Natural killer cell (primary cell): ENCODE results near the gene MYPOP. TPM values are rescaled to one million over a fixed set of nuclear protein-coding genes. Genes with fewer than 3 reads are reported as not detected.

Experiments used
- ATAC-seq, 3 donors: fragments of 150-1000 bp in 2 of 3; fragments of 200-7000 bp in 1 of 3; cut with Tn5 transposase; 1 replicate in 1 of 3; 2 replicates in 2 of 3; pipeline ENCODE4 v1.10.0; 2021; ENCODE audit warnings: mild to moderate bottlenecking in 2 of 3, moderate library complexity in 2 of 3
- DNase-seq, 2 donors: peaks; one replicate each; pipeline versions ENCODE4 v3.0.0 to v3.0.0-alpha.2; 2013 to 2021; ENCODE audit warnings: mixed read lengths in 1 of 2
- H3K27ac ChIP-seq: one replicate; pipeline ENCODE4 v1.5.1; 2013; ENCODE audit warnings: mild to moderate bottlenecking, low read length
- H3K27me3 ChIP-seq: one replicate; pipeline ENCODE4 v1.6.1; 2013; ENCODE audit warnings: low read length; ENCODE audit not compliant: control insufficient read depth, insufficient read depth
- H3K36me3 ChIP-seq: one replicate; pipeline ENCODE4 v1.6.1; 2013; ENCODE audit warnings: low read length; ENCODE audit not compliant: control insufficient read depth, insufficient read depth
- H3K4me1 ChIP-seq: one replicate; pipeline ENCODE4 v1.6.1; 2013; ENCODE audit warnings: low read length; ENCODE audit not compliant: control insufficient read depth, insufficient read depth
- H3K4me3 ChIP-seq: one replicate; pipeline ENCODE4 v1.5.1; 2013; ENCODE audit warnings: low read length
- H3K9me3 ChIP-seq: one replicate; pipeline ENCODE4 v1.6.1; 2013; ENCODE audit warnings: low read length; ENCODE audit not compliant: control insufficient read depth, insufficient read depth
- H3K27ac Mint-ChIP-seq, 2 donors: one replicate each; pipeline ENCODE4 v1.8.0; 2022; ENCODE audit warnings: mild to moderate bottlenecking in 2 of 2, mixed read lengths in 2 of 2, moderate library complexity in 1 of 2
- H3K27me3 Mint-ChIP-seq, 2 donors: one replicate each; pipeline ENCODE4 v1.8.0; 2022; ENCODE audit warnings: low read depth in 2 of 2, mixed read lengths in 2 of 2
- H3K36me3 Mint-ChIP-seq: one replicate; pipeline ENCODE4 v1.8.0; 2022; ENCODE audit warnings: mixed read lengths
- H3K4me1 Mint-ChIP-seq, 2 donors: one replicate each; pipeline ENCODE4 v1.8.0; 2022; ENCODE audit warnings: mixed read lengths in 2 of 2
- H3K4me3 Mint-ChIP-seq: one replicate; pipeline ENCODE4 v1.8.0; 2022; ENCODE audit warnings: mild to moderate bottlenecking, moderate library complexity, mixed read lengths
- H3K9me3 Mint-ChIP-seq, 2 donors: one replicate each; pipeline ENCODE4 v1.8.0; 2022; ENCODE audit warnings: mixed read lengths in 2 of 2
- CTCF ChIP-seq: fragments of 200-600 bp; IDR thresholded peaks from one replicate; pipeline ENCODE4 v1.8.0; 2022; ENCODE audit warnings: antibody characterized with exemption
- WGBS: methylation state at CpG from one replicate; pipeline ENCODE4 v1.1.7; 2013; ENCODE audit warnings: missing lambda C conversion rate; ENCODE audit not compliant: insufficient coverage; 5-methylcytosine and 5-hydroxymethylcytosine counted together
- intact Hi-C: fragments of 100-400 bp; cut with micrococcal nuclease; formaldehyde crosslinking; loops from one replicate; pipeline ENCODE4 v1.14.2; 2022
- total RNA-seq, 4 donors: library from RNA; stranded (reverse); fragments of 120-200 nt in 1 of 4; gene quantifications; one replicate each; pipeline versions ENCODE4 v1.2.3 to v1.2.4, GENCODE V29; 2013 to 2022

The MYPOP gene
- total RNA-seq: 1 to 10 TPM; 7.0 to 8.4 (median 7.2) TPM
- 2.2 TPM for total RNA-seq (2013)

- DNase-seq (peak in 1 of 2 donors; percentile 45), ATAC-seq (no peak)
- Mint-ChIP-seq H3K4me1 (peaks cover 0 to 30% of the 10 kb centered on the region in 2 donors), H3K27ac (peak within 1 kb of the TSS; percentile 83 to 92), H3K4me3 (peak within 1 kb of the TSS; percentile 96), H3K27me3 (peaks cover 0 to 3% of the 10 kb centered on the region in 2 donors), H3K9me3 (no peaks in the 10 kb centered on the region), H3K36me3 (no peaks in the 10 kb centered on the region)
- no peaks in the 10 kb centered on the region for H3K27me3 ChIP-seq
- no peaks in the 10 kb centered on the region for H3K9me3 ChIP-seq
- peaks cover 29% of the 10 kb centered on the region for H3K4me1 ChIP-seq
- under 1% methylated on average over 47 of the region's 47 CpGs for WGBS
- H3K4me3 ChIP-seq: peak within 1 kb of the TSS; percentile 56
- peak within 1 kb of the TSS; percentile 73 for H3K27ac ChIP-seq
- no peak for TF ChIP-seq CTCF
- intact Hi-C loops: loop anchor here (1.0 kb wide), 1 partner anchor 16 kb away; the partner anchor contains the start of gene IRF2BP1
- H3K36me3 ChIP-seq: peaks cover 10% of the 10 kb centered on the region
Measured at GRCh38 chr19:45901912-45902650, at the start of gene MYPOP. MYPOP (minus strand) TSS chr19:45902613; CDS start chr19:45901773, 840 bp downstream.

GRCh38 chr19:45947926-45948325, 45.5 kb upstream of the MYPOP start:
- no peak for TF ChIP-seq CTCF
- H3K9me3 Mint-ChIP-seq: no peaks in the 10 kb centered on the region

GRCh38 chr19:45940515-45940805, 38.0 kb upstream of the MYPOP start:
- Mint-ChIP-seq H3K27me3 (peaks cover 41 to 48% of the 10 kb centered on the region in 2 donors), H3K27ac (no peak overlapping the region), H3K9me3 (no peaks in the 10 kb centered on the region), H3K36me3 (no peaks in the 10 kb centered on the region), H3K4me1 (no peaks in the 10 kb centered on the region), H3K4me3 (no peak overlapping the region)
- intact Hi-C loops: no loop called here
- 63% methylated on average over 32 of the region's 32 CpGs for WGBS
- Histone ChIP-seq H3K36me3 (no peaks in the 10 kb centered on the region), H3K27me3 (peaks cover 2% of the 10 kb centered on the region), H3K27ac (no peak overlapping the region), H3K4me1 (peaks cover 2% of the 10 kb centered on the region), H3K9me3 (no peaks in the 10 kb centered on the region), H3K4me3 (no peak overlapping the region)
- ATAC-seq (no peak), DNase-seq (no peak)
- no peak for TF ChIP-seq CTCF

More at GRCh38 chr19:45947926-45948325, 45.5 kb upstream of the MYPOP start:
- H3K4me1 Mint-ChIP-seq: peaks cover 0 to under 1% of the 10 kb centered on the region in 2 donors
- Histone ChIP-seq H3K4me1 (peaks cover 6% of the 10 kb centered on the region), H3K9me3 (peaks cover 8% of the 10 kb centered on the region), H3K4me3 (no peak overlapping the region), H3K36me3 (no peaks in the 10 kb centered on the region), H3K27me3 (peaks cover 10% of the 10 kb centered on the region), H3K27ac (no peak overlapping the region)
- ATAC-seq: no peak
- peaks cover 22 to 23% of the 10 kb centered on the region in 2 donors for H3K27me3 Mint-ChIP-seq
- no peak for DNase-seq
- WGBS: 100% methylated on average over 1 of the region's 1 CpG
- no peak overlapping the region for H3K4me3 Mint-ChIP-seq
- intact Hi-C loops: no loop called here
- no peaks in the 10 kb centered on the region for H3K36me3 Mint-ChIP-seq
- H3K27ac Mint-ChIP-seq: no peak overlapping the region
